H1 (cell line): ENCODE results near the gene CPXM2.

ENCODE experiments used
- CEBPB ChIP-seq: IDR thresholded peaks from 2 replicates; pipeline ENCODE4 v1.6.1; 2012; ENCODE audit warnings: low read depth, low read length
- TF ChIP-seq, protein P1 (sequence below), 3 experiments: IDR thresholded peaks; 1 replicate in 2 of 3; 2 replicates in 1 of 3; pipeline versions ENCODE4 v1.5.1 to v1.6.1; 2011; ENCODE audit warnings: low read length in 3 of 3, mild to moderate bottlenecking in 3 of 3, inconsistent platforms in 2 of 3, low read depth in 1 of 3, moderate library complexity in 1 of 3; ENCODE audit not compliant: insufficient read depth in 1 of 3; ENCODE audit errors: control extremely low read depth in 1 of 3

DNA sequence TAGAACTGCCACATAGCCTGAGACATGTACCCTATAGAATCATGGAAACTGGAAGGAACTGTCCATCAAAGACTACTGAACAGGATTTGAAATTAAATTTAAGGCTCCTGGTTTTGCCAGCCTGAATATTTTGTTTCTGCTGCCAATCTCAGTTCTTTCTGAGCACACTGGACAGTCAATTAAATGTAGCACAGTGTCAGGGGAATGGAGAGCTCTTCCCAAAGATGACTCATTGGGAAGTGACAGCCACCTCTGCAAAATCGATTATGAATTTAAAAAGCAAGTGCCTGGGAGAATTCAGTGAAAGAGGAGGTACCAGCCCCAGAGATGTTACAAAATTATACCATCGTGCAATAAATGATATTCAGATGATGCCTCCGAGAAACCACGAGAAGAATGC lies 47.8 kb downstream of the CPXM2 start:
- no peak for TF ChIP-seq CEBPB
- TF ChIP-seq, protein P1, sequence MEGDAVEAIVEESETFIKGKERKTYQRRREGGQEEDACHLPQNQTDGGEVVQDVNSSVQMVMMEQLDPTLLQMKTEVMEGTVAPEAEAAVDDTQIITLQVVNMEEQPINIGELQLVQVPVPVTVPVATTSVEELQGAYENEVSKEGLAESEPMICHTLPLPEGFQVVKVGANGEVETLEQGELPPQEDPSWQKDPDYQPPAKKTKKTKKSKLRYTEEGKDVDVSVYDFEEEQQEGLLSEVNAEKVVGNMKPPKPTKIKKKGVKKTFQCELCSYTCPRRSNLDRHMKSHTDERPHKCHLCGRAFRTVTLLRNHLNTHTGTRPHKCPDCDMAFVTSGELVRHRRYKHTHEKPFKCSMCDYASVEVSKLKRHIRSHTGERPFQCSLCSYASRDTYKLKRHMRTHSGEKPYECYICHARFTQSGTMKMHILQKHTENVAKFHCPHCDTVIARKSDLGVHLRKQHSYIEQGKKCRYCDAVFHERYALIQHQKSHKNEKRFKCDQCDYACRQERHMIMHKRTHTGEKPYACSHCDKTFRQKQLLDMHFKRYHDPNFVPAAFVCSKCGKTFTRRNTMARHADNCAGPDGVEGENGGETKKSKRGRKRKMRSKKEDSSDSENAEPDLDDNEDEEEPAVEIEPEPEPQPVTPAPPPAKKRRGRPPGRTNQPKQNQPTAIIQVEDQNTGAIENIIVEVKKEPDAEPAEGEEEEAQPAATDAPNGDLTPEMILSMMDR (IDR thresholded peaks at IDR 0.05; ENCODE audit: control extremely low read depth in 1 of 3, insufficient read depth in 1 of 3, low read depth in 1 of 3, low read length in 3 of 3): no peak
